ENCODE measurements around the gene EBNA1BP2. TPM values are rescaled to one million over a fixed set of nuclear protein-coding genes. Genes with fewer than 3 reads are reported as not detected.

Gene EBNA1BP2
- total RNA-seq, 1 experiment from 2014 or later = 109 TPM

- no peak overlapping the region for H3K4me3 ChIP-seq (replicated peaks in 1 of 2; ENCODE audit: low read depth in 1 of 2, low read length in 2 of 2)
- ChIA-PET POLR2A (no interaction called here), CTCF (no interaction called here), RAD21 (ENCODE audit: low non-redundant PET in 1 of 2, low total read pairs in 2 of 2, uncharacterized antibody in 2 of 2, unreplicated experiment in 2 of 2) (no interaction called here)
- H4K20me1 ChIP-seq (ENCODE audit: insufficient read depth) = no peaks in the 10 kb centered on the region
- no peaks in the 10 kb centered on the region for H3K27me3 ChIP-seq (ENCODE audit: insufficient read depth, low read length)
- H3K9me2 ChIP-seq (ENCODE audit: insufficient read depth) = no peaks in the 10 kb centered on the region
- H2AFZ ChIP-seq (ENCODE audit: low read depth, low read length, poor library complexity, severe bottlenecking) = no peak overlapping the region
- ATAC-seq (no peak), DNase-seq (ENCODE audit: low read depth, low spot score) (no peak)
- intact Hi-C loops (cut with micrococcal nuclease) = no loop called here
- H3K36me3 ChIP-seq (ENCODE audit: control insufficient read depth in 1 of 2, insufficient read depth in 2 of 2, low read length in 2 of 2) = peaks cover 47 to 70% of the 10 kb centered on the region in 2 experiments
- BruUV-seq (replicated peaks) = no TSS peak
- peaks cover 27% of the 10 kb centered on the region for H3K79me2 ChIP-seq (ENCODE audit: insufficient read depth, low read length)
- no peaks in the 10 kb centered on the region for H3K9me3 ChIP-seq (ENCODE audit: control insufficient read depth in 1 of 2, insufficient read depth in 1 of 2, low read depth in 1 of 2, low read length in 2 of 2)
- no peak overlapping the region for H3K9ac ChIP-seq (ENCODE audit: low read length)
- H3K4me1 ChIP-seq (ENCODE audit: control insufficient read depth in 1 of 2, insufficient read depth in 2 of 2, low read length in 2 of 2) = no peaks in the 10 kb centered on the region
- TF ChIP-seq ZFX (IDR thresholded peaks at IDR 0.05) (no peak), FOSL1 (IDR thresholded peaks at IDR 0.05; ENCODE audit: low read depth) (no peak), EGR1 (IDR thresholded peaks at IDR 0.05; ENCODE audit: low read depth) (no peak), CBX3 (IDR thresholded peaks at IDR 0.05; ENCODE audit: low read depth) (no peak), POLR2A (IDR thresholded peaks at IDR 0.05; ENCODE audit: borderline replicate concordance, extremely low read depth, insufficient read depth, insufficient read length) (no peak), YY1 (IDR thresholded peaks at IDR 0.05; ENCODE audit: extremely low read depth, insufficient replicate concordance, low read depth, low read length) (no peak)
- no peak overlapping the region for H3K27ac ChIP-seq (ENCODE audit: low read depth, low read length)
- H3K4me2 ChIP-seq (ENCODE audit: low read length) = no peak overlapping the region
Measured at GRCh38 chr1:43165765-43166164, 6.3 kb downstream of the EBNA1BP2 start.

GRCh38 chr1:43165162-43165561, 6.9 kb downstream of the EBNA1BP2 start:
- no peaks in the 10 kb centered on the region for H3K4me1 ChIP-seq (ENCODE audit: control insufficient read depth in 1 of 2, insufficient read depth in 2 of 2, low read length in 2 of 2)
- H3K27me3 ChIP-seq (ENCODE audit: insufficient read depth, low read length) = no peaks in the 10 kb centered on the region
- H3K9me3 ChIP-seq (ENCODE audit: control insufficient read depth in 1 of 2, insufficient read depth in 1 of 2, low read depth in 1 of 2, low read length in 2 of 2) = no peaks in the 10 kb centered on the region
- no peaks in the 10 kb centered on the region for H3K9me2 ChIP-seq (ENCODE audit: insufficient read depth)
- ChIA-PET POLR2A (no interaction called here), RAD21 (ENCODE audit: low non-redundant PET in 1 of 2, low total read pairs in 2 of 2, uncharacterized antibody in 2 of 2, unreplicated experiment in 2 of 2) (no interaction called here), CTCF (no interaction called here)
- intact Hi-C loops (cut with micrococcal nuclease) = no loop called here
- TF ChIP-seq, protein P1, sequence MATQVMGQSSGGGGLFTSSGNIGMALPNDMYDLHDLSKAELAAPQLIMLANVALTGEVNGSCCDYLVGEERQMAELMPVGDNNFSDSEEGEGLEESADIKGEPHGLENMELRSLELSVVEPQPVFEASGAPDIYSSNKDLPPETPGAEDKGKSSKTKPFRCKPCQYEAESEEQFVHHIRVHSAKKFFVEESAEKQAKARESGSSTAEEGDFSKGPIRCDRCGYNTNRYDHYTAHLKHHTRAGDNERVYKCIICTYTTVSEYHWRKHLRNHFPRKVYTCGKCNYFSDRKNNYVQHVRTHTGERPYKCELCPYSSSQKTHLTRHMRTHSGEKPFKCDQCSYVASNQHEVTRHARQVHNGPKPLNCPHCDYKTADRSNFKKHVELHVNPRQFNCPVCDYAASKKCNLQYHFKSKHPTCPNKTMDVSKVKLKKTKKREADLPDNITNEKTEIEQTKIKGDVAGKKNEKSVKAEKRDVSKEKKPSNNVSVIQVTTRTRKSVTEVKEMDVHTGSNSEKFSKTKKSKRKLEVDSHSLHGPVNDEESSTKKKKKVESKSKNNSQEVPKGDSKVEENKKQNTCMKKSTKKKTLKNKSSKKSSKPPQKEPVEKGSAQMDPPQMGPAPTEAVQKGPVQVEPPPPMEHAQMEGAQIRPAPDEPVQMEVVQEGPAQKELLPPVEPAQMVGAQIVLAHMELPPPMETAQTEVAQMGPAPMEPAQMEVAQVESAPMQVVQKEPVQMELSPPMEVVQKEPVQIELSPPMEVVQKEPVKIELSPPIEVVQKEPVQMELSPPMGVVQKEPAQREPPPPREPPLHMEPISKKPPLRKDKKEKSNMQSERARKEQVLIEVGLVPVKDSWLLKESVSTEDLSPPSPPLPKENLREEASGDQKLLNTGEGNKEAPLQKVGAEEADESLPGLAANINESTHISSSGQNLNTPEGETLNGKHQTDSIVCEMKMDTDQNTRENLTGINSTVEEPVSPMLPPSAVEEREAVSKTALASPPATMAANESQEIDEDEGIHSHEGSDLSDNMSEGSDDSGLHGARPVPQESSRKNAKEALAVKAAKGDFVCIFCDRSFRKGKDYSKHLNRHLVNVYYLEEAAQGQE (IDR thresholded peaks at IDR 0.05; ENCODE audit: low read depth) = no peak
- TF ChIP-seq CEBPB (IDR thresholded peaks at IDR 0.05; ENCODE audit: low read depth) (no peak), POLR2AphosphoS5 (IDR thresholded peaks at IDR 0.05; ENCODE audit: low read depth, low read length) (no peak), EZH2phosphoT487 (IDR thresholded peaks at IDR 0.05; ENCODE audit: borderline replicate concordance) (no peak), YY1 (IDR thresholded peaks at IDR 0.05; ENCODE audit: extremely low read depth, insufficient replicate concordance, low read depth, low read length) (no peak), FOSL1 (IDR thresholded peaks at IDR 0.05; ENCODE audit: low read depth) (no peak)
- TF ChIP-seq, protein P2, sequence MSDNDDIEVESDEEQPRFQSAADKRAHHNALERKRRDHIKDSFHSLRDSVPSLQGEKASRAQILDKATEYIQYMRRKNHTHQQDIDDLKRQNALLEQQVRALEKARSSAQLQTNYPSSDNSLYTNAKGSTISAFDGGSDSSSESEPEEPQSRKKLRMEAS (IDR thresholded peaks at IDR 0.05) = no peak
- H2AFZ ChIP-seq (ENCODE audit: low read depth, low read length, poor library complexity, severe bottlenecking) = no peak overlapping the region
- no peak overlapping the region for H3K4me2 ChIP-seq (ENCODE audit: low read length)
- no peak overlapping the region for H3K27ac ChIP-seq (ENCODE audit: low read depth, low read length)
- H3K79me2 ChIP-seq (ENCODE audit: insufficient read depth, low read length) = peaks cover 21% of the 10 kb centered on the region
- peaks cover 44 to 65% of the 10 kb centered on the region in 2 experiments for H3K36me3 ChIP-seq (ENCODE audit: control insufficient read depth in 1 of 2, insufficient read depth in 2 of 2, low read length in 2 of 2)
- H3K4me3 ChIP-seq (replicated peaks in 1 of 2; ENCODE audit: low read depth in 1 of 2, low read length in 2 of 2) = no peak overlapping the region
- no peak overlapping the region for H3K9ac ChIP-seq (ENCODE audit: low read length)
- no peaks in the 10 kb centered on the region for H4K20me1 ChIP-seq (ENCODE audit: insufficient read depth)
- DNase-seq (ENCODE audit: low read depth, low spot score) (no peak), ATAC-seq (no peak)
- BruUV-seq (replicated peaks) = no TSS peak
